Measurements from ENCODE around the gene SDF2L1. TPM values are rescaled to one million over a fixed set of nuclear protein-coding genes. Genes with fewer than 3 reads are reported as not detected.
A peak's percentile ranks its signal among the peaks of the same experiment; 100 is the strongest.
"Not testable (repeated sequence)": the region's sequence is repeated elsewhere in the genome, so short reads cannot be mapped to it uniquely, and the experiment has no call there.

The SDF2L1 gene
- total RNA-seq, result 10 to 100 TPM; 15.3 to 48.5 TPM

- H3K4me1 Mint-ChIP-seq, result peaks cover 22% of the 10 kb centered on the region
- H3K27me3 Mint-ChIP-seq, result no peaks in the 10 kb centered on the region
- peaks cover 40% of the 10 kb centered on the region for H3K36me3 Mint-ChIP-seq (ENCODE audit: low read depth)
- H3K27ac Mint-ChIP-seq, result peak within 1 kb of the TSS; percentile 63
- peak; percentile 99 for ATAC-seq (replicated peaks)
- H3K4me3 Mint-ChIP-seq, result peak within 1 kb of the TSS; percentile 81
- H3K9me3 Mint-ChIP-seq, result no peaks in the 10 kb centered on the region
Measured at GRCh38 chr22:21641789-21642583, at the start of gene SDF2L1. Gene SDF2L1, plus strand, starts transcription at chr22:21642302. Its CDS starts 35 bp downstream, at chr22:21642337.

- Mint-ChIP-seq H3K27ac (no peak overlapping the region), H3K27me3 (no peaks in the 10 kb centered on the region), H3K36me3 (ENCODE audit: low read depth) (peaks cover 74% of the 10 kb centered on the region), H3K9me3 (no peaks in the 10 kb centered on the region), H3K4me3 (no peak overlapping the region), H3K4me1 (peaks cover 47% of the 10 kb centered on the region)
- ATAC-seq (replicated peaks), result no peak
Measured at GRCh38 chr22:21592422-21592821, 49.7 kb upstream of the SDF2L1 start.

GRCh38 chr22:21593406-21594232 lies 48.5 kb upstream of the SDF2L1 start:
- peaks cover 77% of the 10 kb centered on the region for H3K36me3 Mint-ChIP-seq (ENCODE audit: low read depth)
- H3K27ac Mint-ChIP-seq, result peak overlapping the region; percentile 4
- ATAC-seq (replicated peaks), result no peak
- no peaks in the 10 kb centered on the region for H3K9me3 Mint-ChIP-seq
- peaks cover 43% of the 10 kb centered on the region for H3K4me1 Mint-ChIP-seq
- H3K27me3 Mint-ChIP-seq, result no peaks in the 10 kb centered on the region
- no peak overlapping the region for H3K4me3 Mint-ChIP-seq

GRCh38 chr22:21594865-21595452 lies 47.1 kb upstream of the SDF2L1 start:
- ATAC-seq (replicated peaks), result no peak
- Mint-ChIP-seq H3K27ac (no peak overlapping the region), H3K9me3 (no peaks in the 10 kb centered on the region), H3K4me3 (no peak overlapping the region), H3K27me3 (no peaks in the 10 kb centered on the region), H3K4me1 (peaks cover 49% of the 10 kb centered on the region), H3K36me3 (ENCODE audit: low read depth) (peaks cover 84% of the 10 kb centered on the region)

- not testable (repeated sequence) for ATAC-seq (replicated peaks); H3K9me3 Mint-ChIP-seq; H3K27me3 Mint-ChIP-seq; H3K27ac Mint-ChIP-seq; H3K4me3 Mint-ChIP-seq
- H3K4me1 Mint-ChIP-seq, result peaks cover 39% of the 10 kb centered on the region
- H3K36me3 Mint-ChIP-seq (ENCODE audit: low read depth), result peaks cover 83% of the 10 kb centered on the region
Measured at GRCh38 chr22:21596356-21597135, 45.6 kb upstream of the SDF2L1 start.

GRCh38 chr22:21598302-21598701 lies 43.8 kb upstream of the SDF2L1 start:
- H3K27me3 Mint-ChIP-seq, result no peaks in the 10 kb centered on the region
- H3K4me1 Mint-ChIP-seq, result peaks cover 42% of the 10 kb centered on the region
- no peak for ATAC-seq (replicated peaks)
- H3K4me3 Mint-ChIP-seq, result no peak overlapping the region
- no peaks in the 10 kb centered on the region for H3K9me3 Mint-ChIP-seq
- H3K27ac Mint-ChIP-seq, result no peak overlapping the region
- H3K36me3 Mint-ChIP-seq (ENCODE audit: low read depth), result peaks cover 82% of the 10 kb centered on the region

GRCh38 chr22:21599053-21599893 lies 42.8 kb upstream of the SDF2L1 start:
- peaks cover 72% of the 10 kb centered on the region for H3K36me3 Mint-ChIP-seq (ENCODE audit: low read depth)
- H3K4me1 Mint-ChIP-seq, result peaks cover 34% of the 10 kb centered on the region
- H3K27me3 Mint-ChIP-seq, result no peaks in the 10 kb centered on the region
- H3K4me3 Mint-ChIP-seq, result no peak overlapping the region
- ATAC-seq (replicated peaks), result no peak
- H3K9me3 Mint-ChIP-seq, result no peaks in the 10 kb centered on the region
- H3K27ac Mint-ChIP-seq, result peak overlapping the region; percentile 60

- Mint-ChIP-seq H3K27ac (peak overlapping the region; percentile 69), H3K27me3 (no peaks in the 10 kb centered on the region), H3K4me3 (no peak overlapping the region), H3K36me3 (ENCODE audit: low read depth) (peaks cover 43% of the 10 kb centered on the region), H3K4me1 (peaks cover 31% of the 10 kb centered on the region), H3K9me3 (no peaks in the 10 kb centered on the region)
- no peak for ATAC-seq (replicated peaks)
Measured at GRCh38 chr22:21602579-21602978, 39.5 kb upstream of the SDF2L1 start.

GRCh38 chr22:21603973-21604372 lies 38.1 kb upstream of the SDF2L1 start:
- Mint-ChIP-seq H3K36me3 (ENCODE audit: low read depth) (peaks cover 39% of the 10 kb centered on the region), H3K9me3 (no peaks in the 10 kb centered on the region), H3K27ac (no peak overlapping the region), H3K4me3 (no peak overlapping the region), H3K27me3 (no peaks in the 10 kb centered on the region), H3K4me1 (peaks cover 28% of the 10 kb centered on the region)
- ATAC-seq (replicated peaks), result no peak

GRCh38 chr22:21605887-21606564 lies 36.1 kb upstream of the SDF2L1 start:
- H3K27ac Mint-ChIP-seq, result peak overlapping the region; percentile 22
- H3K27me3 Mint-ChIP-seq, result no peaks in the 10 kb centered on the region
- no peak overlapping the region for H3K4me3 Mint-ChIP-seq
- peaks cover 42% of the 10 kb centered on the region for H3K36me3 Mint-ChIP-seq (ENCODE audit: low read depth)
- peaks cover 22% of the 10 kb centered on the region for H3K4me1 Mint-ChIP-seq
- no peaks in the 10 kb centered on the region for H3K9me3 Mint-ChIP-seq
- ATAC-seq (replicated peaks), result no peak

- Mint-ChIP-seq H3K4me3 (no peak overlapping the region), H3K27me3 (no peaks in the 10 kb centered on the region), H3K9me3 (no peaks in the 10 kb centered on the region), H3K36me3 (ENCODE audit: low read depth) (peaks cover 50% of the 10 kb centered on the region), H3K4me1 (peaks cover 22% of the 10 kb centered on the region), H3K27ac (no peak overlapping the region)
- peak; percentile 80 for ATAC-seq (replicated peaks)
Measured at GRCh38 chr22:21606775-21607174, 35.3 kb upstream of the SDF2L1 start.

- not testable (repeated sequence) for H3K9me3 Mint-ChIP-seq; H3K4me3 Mint-ChIP-seq; ATAC-seq (replicated peaks); H3K27me3 Mint-ChIP-seq
- H3K4me1 Mint-ChIP-seq, result peaks cover 25% of the 10 kb centered on the region
- peak overlapping the region; percentile 16 for H3K27ac Mint-ChIP-seq
- peaks cover 69% of the 10 kb centered on the region for H3K36me3 Mint-ChIP-seq (ENCODE audit: low read depth)
Measured at GRCh38 chr22:21609556-21610157, 32.4 kb upstream of the SDF2L1 start.

Data from activated T-helper 17 cell treated with anti-CD3 and anti-CD28 coated beads, Interleukin-2, amount 50 U/mL, for 72 hours (primary cell).